ENCODE measurements around the gene ABHD8. TPM values are rescaled to one million over a fixed set of nuclear protein-coding genes. Genes with fewer than 3 reads are reported as not detected.
A peak's percentile ranks its signal among the peaks of the same experiment; 100 is the strongest.

ABHD8 gene
- total and polyA plus RNA-seq, 2 of the 13 experiments (the other 11 are each of a cell fraction or from before 2014, with no cell fraction given) = 6.3 to 7.2 TPM

GRCh38 chr19:17340871-17341357 lies 37.7 kb upstream of the ABHD8 start (continued):
- TF ChIP-seq PAXIP1 (CRISPR knock-in tag; conservative IDR thresholded peaks at IDR 0.05) (peak; percentile 82), ZNF234 (CRISPR knock-in tag; conservative IDR thresholded peaks at IDR 0.05) (no peak), ZNF747 (CRISPR knock-in tag; IDR thresholded peaks at IDR 0.05; ENCODE audit: borderline replicate concordance) (0 out of 2 replicates have a peak, but pooled peaks have one; percentile 22), ZNF354B (CRISPR knock-in tag; IDR thresholded peaks at IDR 0.05) (no peak), NFATC3 (CRISPR knock-in tag; IDR thresholded peaks at IDR 0.05) (no peak), CEBPB (IDR thresholded peaks at IDR 0.05; ENCODE audit: borderline replicate concordance, low read depth, low read length) (peak; percentile 94), XRCC5 (optimal IDR thresholded peaks at IDR 0.05; ENCODE audit: low read length) (no peak), ARHGAP35 (CRISPR knock-in tag; IDR thresholded peaks at IDR 0.05; ENCODE audit: borderline replicate concordance) (peak; percentile 55; the same call in 1 of the 2 replicates), TP53 (CRISPR knock-in tag; conservative IDR thresholded peaks at IDR 0.05) (no peak), YY1 (IDR thresholded peaks at IDR 0.05; ENCODE audit: insufficient read depth, insufficient replicate concordance, low read depth, low read length) (no peak), AFF4 (CRISPR knock-in tag; IDR thresholded peaks at IDR 0.05) (no peak), ZNF577 (CRISPR knock-in tag; IDR thresholded peaks at IDR 0.05; ENCODE audit: borderline replicate concordance, low read depth) (no peak), RAD21 (CRISPR knock-in tag; IDR thresholded peaks at IDR 0.05) (no peak), EHMT2 (IDR thresholded peaks at IDR 0.05; ENCODE audit: borderline replicate concordance, low read depth, low read length) (no peak), CERS6 (CRISPR knock-in tag; IDR thresholded peaks at IDR 0.05) (no peak), NFE2L2 (IDR thresholded peaks at IDR 0.05; ENCODE audit: low read length) (no peak), SKIL (CRISPR knock-in tag; IDR thresholded peaks at IDR 0.05; ENCODE audit: borderline replicate concordance) (peak; percentile 62; the same call in 1 of the 2 replicates)
